Upper lobe of right lung (tissue), 1 donor: ENCODE results near the gene PACRGL. TPM values are rescaled to one million over a fixed set of nuclear protein-coding genes. Genes with fewer than 3 reads are reported as not detected.

Source experiments
- ATAC-seq: fragments of 200-7000 bp; cut with Tn5 transposase; one replicate; pipeline ENCODE4 v1.9.1; 2020; ENCODE audit warnings: mild to moderate bottlenecking, moderate library complexity
- DNase-seq: peaks from one replicate; pipeline ENCODE4 v3.0.0-alpha.2; 2020
- H3K27ac ChIP-seq: fragments of 200-600 bp; one replicate; pipeline ENCODE4 v1.8.0; 2022
- H3K27me3 ChIP-seq: fragments of 200-600 bp; one replicate; pipeline ENCODE4 v1.8.0; 2022; ENCODE audit warnings: mild to moderate bottlenecking
- H3K36me3 ChIP-seq: fragments of 200-600 bp; one replicate; pipeline ENCODE4 v1.8.0; 2022
- H3K4me1 ChIP-seq: fragments of 200-600 bp; one replicate; pipeline ENCODE4 v1.8.0; 2022
- H3K4me3 ChIP-seq: fragments of 200-600 bp; one replicate; pipeline ENCODE4 v1.8.0; 2022; ENCODE audit warnings: mild to moderate bottlenecking
- H3K9me3 ChIP-seq: fragments of 200-600 bp; one replicate; pipeline ENCODE4 v1.8.0; 2022
- CTCF ChIP-seq: fragments of 200-600 bp; IDR thresholded peaks from one replicate; pipeline ENCODE4 v1.8.0; 2022; ENCODE audit warnings: antibody characterized with exemption
- intact Hi-C: fragments of 100-400 bp; cut with DNase I; formaldehyde crosslinking; loops from one replicate; pipeline ENCODE4 v1.11.0; 2022
- total RNA-seq: library from RNA; stranded (reverse); fragmentation: NEBNext Ultra II Directional; extraction: Animal tissue kit (Norgen Biotek cat#: 25700); gene quantifications from one replicate; pipeline ENCODE4 v1.2.1, GENCODE V29; 2021
- donor health status: DM: no; HTN: yes; CAD: no; lungs with severe emphysema.

Gene PACRGL
- total RNA-seq, 1 donor from 2014 or later: 17.4 TPM

- Histone ChIP-seq H3K4me3 (no peak overlapping the region), H3K27ac (no peak overlapping the region), H3K27me3 (no peaks in the 10 kb centered on the region), H3K36me3 (no peaks in the 10 kb centered on the region), H3K4me1 (no peaks in the 10 kb centered on the region), H3K9me3 (no peaks in the 10 kb centered on the region)
- no peak for DNase-seq
- TF ChIP-seq CTCF: no peak
- intact Hi-C loops: no loop called here
- no peak for ATAC-seq
Observed at GRCh38 chr4:20760053-20760452, 59.8 kb downstream of the PACRGL start.

DNA sequence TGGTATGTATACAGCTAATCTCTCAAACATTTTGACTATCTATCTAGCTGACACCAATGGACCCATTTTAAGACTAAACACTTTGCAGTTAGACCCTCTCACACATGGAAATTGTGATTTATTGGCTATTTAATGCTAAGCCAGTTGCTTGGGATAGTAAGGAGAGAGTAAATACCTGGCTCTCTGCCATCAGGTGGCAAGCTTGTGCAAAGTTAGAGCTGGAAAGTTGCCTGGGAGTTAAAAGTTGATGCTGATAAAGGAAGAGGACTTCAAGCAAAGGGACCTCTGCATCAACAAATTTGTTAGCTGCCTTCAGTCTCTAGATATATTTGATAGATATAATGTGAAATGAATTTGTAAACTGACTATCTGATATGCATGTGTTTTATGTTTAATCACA is 61.1 kb downstream of the PACRGL start:
- Histone ChIP-seq H3K9me3 (no peaks in the 10 kb centered on the region), H3K4me3 (no peak overlapping the region), H3K27ac (no peak overlapping the region), H3K27me3 (no peaks in the 10 kb centered on the region), H3K36me3 (no peaks in the 10 kb centered on the region), H3K4me1 (no peaks in the 10 kb centered on the region)
- DNase-seq: no peak
- intact Hi-C loops: no loop called here
- TF ChIP-seq CTCF: no peak
- ATAC-seq: no peak

GRCh38 chr4:20761826-20762225 is 61.6 kb downstream of the PACRGL start:
- ATAC-seq (no peak), DNase-seq (no peak)
- no peaks in the 10 kb centered on the region for H3K36me3 ChIP-seq
- H3K4me1 ChIP-seq: no peaks in the 10 kb centered on the region
- H3K27me3 ChIP-seq: no peaks in the 10 kb centered on the region
- intact Hi-C loops: no loop called here
- no peak for TF ChIP-seq CTCF
- no peak overlapping the region for H3K4me3 ChIP-seq
- H3K27ac ChIP-seq: no peak overlapping the region
- H3K9me3 ChIP-seq: no peaks in the 10 kb centered on the region

GRCh38 chr4:20764366-20764992 is 64.2 kb downstream of the PACRGL start:
- intact Hi-C loops: no loop called here
- Histone ChIP-seq H3K36me3 (no peaks in the 10 kb centered on the region), H3K4me1 (no peaks in the 10 kb centered on the region), H3K27me3 (no peaks in the 10 kb centered on the region), H3K27ac (no peak overlapping the region), H3K9me3 (no peaks in the 10 kb centered on the region), H3K4me3 (no peak overlapping the region)
- no peak for TF ChIP-seq CTCF
- ATAC-seq (no peak), DNase-seq (no peak)

GRCh38 chr4:20773144-20773997 is 73.1 kb downstream of the PACRGL start:
- ATAC-seq (peak; percentile 97), DNase-seq (no peak)
- no peak overlapping the region for H3K27ac ChIP-seq
- H3K36me3 ChIP-seq: no peaks in the 10 kb centered on the region
- no peak overlapping the region for H3K4me3 ChIP-seq
- no peaks in the 10 kb centered on the region for H3K9me3 ChIP-seq
- TF ChIP-seq CTCF: peak; percentile 72
- peaks cover 7% of the 10 kb centered on the region for H3K4me1 ChIP-seq
- H3K27me3 ChIP-seq: no peaks in the 10 kb centered on the region
- intact Hi-C loops: no loop called here
